Esophagus squamous epithelium (tissue), 4 donors: ENCODE data around the gene OLIG1.

ENCODE experiments used
- POLR2A ChIP-seq, 4 donors: fragments of 450-650 bp; IDR thresholded peaks; one replicate each; pipeline ENCODE4 v1.6.1; 2017; ENCODE audit warnings: antibody characterized with exemption in 4 of 4, mild to moderate bottlenecking in 4 of 4, moderate library complexity in 3 of 4
- TF ChIP-seq, protein P1 (sequence below), 6 experiments: fragments of 450-650 bp in 4 of 6; fragments of 200-600 bp in 2 of 6; sonication (generic) in 2 of 6; IDR thresholded peaks; one replicate each; pipeline ENCODE4 v1.5.1; 2016 to 2019; ENCODE audit warnings: antibody characterized with exemption in 6 of 6, mild to moderate bottlenecking in 4 of 6, moderate library complexity in 4 of 6

DNA sequence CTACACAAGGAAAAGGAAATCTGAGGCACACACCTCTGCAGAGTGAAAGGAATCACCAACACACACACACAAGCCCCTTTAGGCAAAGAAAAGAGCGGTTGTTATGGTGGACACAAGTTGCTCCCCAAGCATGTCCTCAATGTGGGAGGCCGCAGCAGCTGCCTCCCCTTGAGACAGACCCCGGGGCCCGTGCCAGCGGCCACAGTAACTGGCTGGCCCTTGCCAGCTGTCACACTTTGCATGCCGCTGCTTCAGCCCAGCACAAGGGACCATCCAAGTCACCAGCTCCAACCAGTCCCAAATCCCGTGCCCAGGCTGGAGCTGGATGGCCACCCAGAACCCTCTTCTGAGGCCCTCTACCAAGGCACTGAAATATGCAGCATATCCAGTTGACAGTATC is 2.9 kb upstream of the OLIG1 start:
- TF ChIP-seq, protein P1, sequence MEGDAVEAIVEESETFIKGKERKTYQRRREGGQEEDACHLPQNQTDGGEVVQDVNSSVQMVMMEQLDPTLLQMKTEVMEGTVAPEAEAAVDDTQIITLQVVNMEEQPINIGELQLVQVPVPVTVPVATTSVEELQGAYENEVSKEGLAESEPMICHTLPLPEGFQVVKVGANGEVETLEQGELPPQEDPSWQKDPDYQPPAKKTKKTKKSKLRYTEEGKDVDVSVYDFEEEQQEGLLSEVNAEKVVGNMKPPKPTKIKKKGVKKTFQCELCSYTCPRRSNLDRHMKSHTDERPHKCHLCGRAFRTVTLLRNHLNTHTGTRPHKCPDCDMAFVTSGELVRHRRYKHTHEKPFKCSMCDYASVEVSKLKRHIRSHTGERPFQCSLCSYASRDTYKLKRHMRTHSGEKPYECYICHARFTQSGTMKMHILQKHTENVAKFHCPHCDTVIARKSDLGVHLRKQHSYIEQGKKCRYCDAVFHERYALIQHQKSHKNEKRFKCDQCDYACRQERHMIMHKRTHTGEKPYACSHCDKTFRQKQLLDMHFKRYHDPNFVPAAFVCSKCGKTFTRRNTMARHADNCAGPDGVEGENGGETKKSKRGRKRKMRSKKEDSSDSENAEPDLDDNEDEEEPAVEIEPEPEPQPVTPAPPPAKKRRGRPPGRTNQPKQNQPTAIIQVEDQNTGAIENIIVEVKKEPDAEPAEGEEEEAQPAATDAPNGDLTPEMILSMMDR (IDR thresholded peaks at IDR 0.05) = no peak
- TF ChIP-seq POLR2A (IDR thresholded peaks at IDR 0.05) = no peak
